Gastrocnemius medialis (tissue), 4 donors: ENCODE results near the gene SLC13A5.

Source experiments
- CTCF ChIP-seq, 5 experiments: fragments of 450-650 bp in 3 of 5; fragments of 200-600 bp in 2 of 5; sonication (generic) in 2 of 5; IDR thresholded peaks in 4 of 5; conservative IDR thresholded peaks in 1 of 5; 1 replicate in 4 of 5; 2 replicates in 1 of 5; pipeline ENCODE4 v1.5.1; 2016 to 2019; ENCODE audit warnings: antibody characterized with exemption in 5 of 5, mild to moderate bottlenecking in 3 of 5, moderate library complexity in 3 of 5
- POLR2A ChIP-seq, 2 donors: fragments of 450-650 bp; IDR thresholded peaks; one replicate each; pipeline ENCODE4 v1.6.1; 2017; ENCODE audit warnings: antibody characterized with exemption in 2 of 2, mild to moderate bottlenecking in 2 of 2, moderate library complexity in 2 of 2

DNA sequence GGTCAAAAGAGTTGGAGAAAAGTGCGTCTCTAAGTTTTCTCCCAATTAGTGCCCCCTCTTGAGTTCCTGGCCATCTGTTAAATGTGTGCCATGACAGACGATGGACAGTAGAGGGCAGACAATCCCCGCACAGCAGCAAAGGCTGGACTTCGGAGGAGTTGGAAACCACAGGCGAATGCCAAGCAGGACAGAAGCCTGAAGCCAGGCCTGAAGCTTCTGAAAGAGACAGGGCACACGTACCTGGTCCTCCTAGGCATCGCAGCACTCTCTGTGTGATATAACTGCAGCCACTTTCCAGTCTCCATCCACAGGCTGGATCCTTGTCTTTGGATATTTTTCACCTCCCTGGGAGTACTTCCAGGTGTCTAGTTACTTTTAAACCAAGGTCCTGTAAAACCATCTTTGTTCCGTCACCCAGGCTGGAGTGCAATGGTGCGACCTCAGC, 47.1 kb downstream of the SLC13A5 start:
- TF ChIP-seq POLR2A (IDR thresholded peaks at IDR 0.05) (no peak), CTCF (IDR thresholded peaks at IDR 0.05 in 4 of 5, conservative IDR thresholded peaks at IDR 0.05 in 1 of 5) (peak; percentile 73 to 89 (median 80))
